ENCODE measurements around the gene PFAS. TPM values are rescaled to one million over a fixed set of nuclear protein-coding genes. Genes with fewer than 3 reads are reported as not detected.
A peak's percentile ranks its signal among the peaks of the same experiment; 100 is the strongest.
"Not testable (repeated sequence)": the region's sequence is repeated elsewhere in the genome, so short reads cannot be mapped to it uniquely, and the experiment has no call there.

Gene PFAS
- total and polyA plus RNA-seq, 2 experiments from 2014 or later: 13.6 to 18.8 TPM

GRCh38 chr17:8209907-8210760 is 39.0 kb upstream of the PFAS start, which contains the start of gene AURKB:
TSS of gene AURKB (minus strand) at chr17:8210575. CDS start at chr17:8210224, 351 bp downstream.
- WGBS (ENCODE audit: low lambda C conversion rate, missing lambda C conversion rate): 3% methylated on average over 36 of the region's 46 CpGs
- Histone ChIP-seq H3K27me3 (no peaks in the 10 kb centered on the region), H3K4me1 (ENCODE audit: insufficient read depth) (no peaks in the 10 kb centered on the region), H3K9me3 (ENCODE audit: low read depth) (no peaks in the 10 kb centered on the region), H3K79me2 (peaks cover 25% of the 10 kb centered on the region), H3K4me2 (peak within 1 kb of the TSS; percentile 79), H3K9me2 (replicated peaks; ENCODE audit: insufficient read depth) (no peaks in the 10 kb centered on the region), H3K4me3 (peak within 1 kb of the TSS; percentile 14), H4K20me1 (ENCODE audit: insufficient read depth, poor library complexity, severe bottlenecking) (no peaks in the 10 kb centered on the region), H3K27ac (peak within 1 kb of the TSS; percentile 53), H2AFZ (peak within 1 kb of the TSS; percentile 36), H3K36me3 (replicated peaks; ENCODE audit: insufficient read depth, low read depth) (no peaks in the 10 kb centered on the region)
- DNase-seq (ENCODE audit: low spot score): peak; percentile 96
- TF ChIP-seq CTCF (IDR thresholded peaks at IDR 0.05; ENCODE audit: poor library complexity) (no peak), EZH2 (IDR thresholded peaks at IDR 0.05; ENCODE audit: borderline replicate concordance) (no peak), EZH2phosphoT487 (IDR thresholded peaks at IDR 0.05; ENCODE audit: low read depth, severe bottlenecking, unreplicated experiment) (no peak)

GRCh38 chr17:8210761-8211458 is 38.2 kb upstream of the PFAS start:
- H3K79me2 ChIP-seq: peaks cover 25% of the 10 kb centered on the region
- peak overlapping the region; percentile 36 for H2AFZ ChIP-seq
- H3K4me1 ChIP-seq (ENCODE audit: insufficient read depth): no peaks in the 10 kb centered on the region
- WGBS (ENCODE audit: low lambda C conversion rate, missing lambda C conversion rate): 27% methylated on average over 22 of the region's 22 CpGs
- H3K36me3 ChIP-seq (replicated peaks; ENCODE audit: insufficient read depth, low read depth): no peaks in the 10 kb centered on the region
- peak overlapping the region; percentile 14 for H3K4me3 ChIP-seq
- DNase-seq (ENCODE audit: low spot score): no peak
- no peaks in the 10 kb centered on the region for H3K27me3 ChIP-seq
- TF ChIP-seq EZH2phosphoT487 (IDR thresholded peaks at IDR 0.05; ENCODE audit: low read depth, severe bottlenecking, unreplicated experiment): no peak
- TF ChIP-seq EZH2 (IDR thresholded peaks at IDR 0.05; ENCODE audit: borderline replicate concordance): no peak
- TF ChIP-seq CTCF (IDR thresholded peaks at IDR 0.05; ENCODE audit: poor library complexity): no peak
- H3K4me2 ChIP-seq: peak overlapping the region; percentile 79
- no peaks in the 10 kb centered on the region for H4K20me1 ChIP-seq (ENCODE audit: insufficient read depth, poor library complexity, severe bottlenecking)
- peak overlapping the region; percentile 53 for H3K27ac ChIP-seq
- no peaks in the 10 kb centered on the region for H3K9me3 ChIP-seq (ENCODE audit: low read depth)
- no peaks in the 10 kb centered on the region for H3K9me2 ChIP-seq (replicated peaks; ENCODE audit: insufficient read depth)

- WGBS (ENCODE audit: low lambda C conversion rate, missing lambda C conversion rate): 81% methylated on average over 14 of the region's 14 CpGs
- TF ChIP-seq EZH2phosphoT487 (IDR thresholded peaks at IDR 0.05; ENCODE audit: low read depth, severe bottlenecking, unreplicated experiment): no peak
- no peak for TF ChIP-seq CTCF (IDR thresholded peaks at IDR 0.05; ENCODE audit: poor library complexity)
- H3K27me3 ChIP-seq: no peaks in the 10 kb centered on the region
- no peak overlapping the region for H3K4me2 ChIP-seq
- DNase-seq (ENCODE audit: low spot score): no peak
- no peaks in the 10 kb centered on the region for H4K20me1 ChIP-seq (ENCODE audit: insufficient read depth, poor library complexity, severe bottlenecking)
- H3K9me2 ChIP-seq (replicated peaks; ENCODE audit: insufficient read depth): no peaks in the 10 kb centered on the region
- H3K4me1 ChIP-seq (ENCODE audit: insufficient read depth): no peaks in the 10 kb centered on the region
- peaks cover 24% of the 10 kb centered on the region for H3K79me2 ChIP-seq
- H2AFZ ChIP-seq: no peak overlapping the region
- H3K27ac ChIP-seq: no peak overlapping the region
- no peaks in the 10 kb centered on the region for H3K9me3 ChIP-seq (ENCODE audit: low read depth)
- H3K4me3 ChIP-seq: no peak overlapping the region
- no peaks in the 10 kb centered on the region for H3K36me3 ChIP-seq (replicated peaks; ENCODE audit: insufficient read depth, low read depth)
Observed at GRCh38 chr17:8212312-8213180, 36.5 kb upstream of the PFAS start.

GRCh38 chr17:8214000-8214399 is 35.1 kb upstream of the PFAS start:
- H3K9me3 ChIP-seq (ENCODE audit: low read depth); H3K27me3 ChIP-seq; DNase-seq (ENCODE audit: low spot score); H3K4me1 ChIP-seq (ENCODE audit: insufficient read depth); H4K20me1 ChIP-seq (ENCODE audit: insufficient read depth, poor library complexity, severe bottlenecking); H3K4me3 ChIP-seq; H3K9me2 ChIP-seq (replicated peaks; ENCODE audit: insufficient read depth); H2AFZ ChIP-seq; H3K27ac ChIP-seq; H3K4me2 ChIP-seq; H3K79me2 ChIP-seq; H3K36me3 ChIP-seq (replicated peaks; ENCODE audit: insufficient read depth, low read depth): not testable (repeated sequence)
- WGBS (ENCODE audit: low lambda C conversion rate, missing lambda C conversion rate): 88% methylated on average over 15 of the region's 15 CpGs
